Muscle of leg (tissue), 11 donors: ENCODE data around the gene GLI2. TPM values are rescaled to one million over a fixed set of nuclear protein-coding genes. Genes with fewer than 3 reads are reported as not detected.

Experiments
- DNase-seq: peaks from one replicate; pipeline ENCODE4 v3.0.0; 2013
- H3K27ac ChIP-seq: one replicate; pipeline ENCODE4 v1.5.1; 2013; ENCODE audit warnings: mild to moderate bottlenecking, low read length, control low read depth
- H3K27me3 ChIP-seq: one replicate; pipeline ENCODE4 v1.6.1; 2013; ENCODE audit warnings: low read length; ENCODE audit not compliant: control insufficient read depth, insufficient read depth
- H3K36me3 ChIP-seq: one replicate; pipeline ENCODE4 v1.6.1; 2013; ENCODE audit warnings: low read length; ENCODE audit not compliant: control insufficient read depth, insufficient read depth
- H3K4me1 ChIP-seq: one replicate; pipeline ENCODE4 v1.6.1; 2013; ENCODE audit warnings: low read length; ENCODE audit not compliant: control insufficient read depth, insufficient read depth
- H3K4me3 ChIP-seq: one replicate; pipeline ENCODE4 v1.5.1; 2013; ENCODE audit warnings: low read length, control low read depth
- H3K9me3 ChIP-seq: replicated peaks from 2 replicates; pipeline ENCODE4 v1.6.1; 2013; ENCODE audit warnings: low read depth, low read length; ENCODE audit not compliant: control insufficient read depth
- WGBS: methylation state at CpG from one replicate; pipeline ENCODE4 v1.1.5; 2013; ENCODE audit warnings: missing lambda C conversion rate; ENCODE audit not compliant: insufficient coverage; 5-methylcytosine and 5-hydroxymethylcytosine counted together
- polyA plus RNA-seq, 8 donors: library from polyadenylated mRNA; unstranded; fragments of 120-200 nt; gene quantifications; one replicate each; pipeline versions ENCODE4 v1.2.1 to v1.2.3, GENCODE V29; 2013; ENCODE audit warnings: inconsistent platforms in 1 of 8, low replicate concordance in 1 of 8; ENCODE audit not compliant: insufficient read length in 8 of 8, insufficient read depth in 1 of 8
- total RNA-seq: library from RNA; stranded (reverse); fragments of 120-200 nt; gene quantifications from one replicate; pipeline ENCODE4 v1.2.4, GENCODE V29; 2013

Gene GLI2
- total and polyA plus RNA-seq, 9 donors, result 6.1 to 18.6 (median 11.8) TPM

GRCh38 chr2:120722246-120722567 is 13.5 kb upstream of the GLI2 start:
- Histone ChIP-seq H3K27me3 (peaks cover 2% of the 10 kb centered on the region), H3K36me3 (no peaks in the 10 kb centered on the region), H3K4me1 (peaks cover 13% of the 10 kb centered on the region), H3K27ac (no peak overlapping the region), H3K9me3 (no peaks in the 10 kb centered on the region), H3K4me3 (no peak overlapping the region)
- no peak for DNase-seq
- 35% methylated on average over 6 of the region's 9 CpGs for WGBS

GRCh38 chr2:120722568-120723421 is 12.9 kb upstream of the GLI2 start:
- Histone ChIP-seq H3K27me3 (peaks cover 2% of the 10 kb centered on the region), H3K4me3 (no peak overlapping the region), H3K9me3 (no peaks in the 10 kb centered on the region), H3K4me1 (peaks cover 13% of the 10 kb centered on the region), H3K36me3 (no peaks in the 10 kb centered on the region), H3K27ac (peak overlapping the region; percentile 42)
- WGBS, result 24% methylated on average over 3 of the region's 11 CpGs
- peak; percentile 74 for DNase-seq

- no peak for DNase-seq
- Histone ChIP-seq H3K27ac (no peak overlapping the region), H3K9me3 (no peaks in the 10 kb centered on the region), H3K36me3 (no peaks in the 10 kb centered on the region), H3K27me3 (no peaks in the 10 kb centered on the region), H3K4me1 (peaks cover 17% of the 10 kb centered on the region), H3K4me3 (no peak overlapping the region)
Measured at GRCh38 chr2:120726245-120726644, 9.4 kb upstream of the GLI2 start.

- Histone ChIP-seq H3K4me3 (no peak overlapping the region), H3K4me1 (peaks cover 10% of the 10 kb centered on the region), H3K9me3 (no peaks in the 10 kb centered on the region), H3K36me3 (no peaks in the 10 kb centered on the region), H3K27me3 (peaks cover 16% of the 10 kb centered on the region), H3K27ac (no peak overlapping the region)
- 35% methylated on average over 2 of the region's 8 CpGs for WGBS
- DNase-seq, result peak; percentile 53
Measured at GRCh38 chr2:120729406-120730399, 6.0 kb upstream of the GLI2 start.

GRCh38 chr2:120731175-120731574 is 4.5 kb upstream of the GLI2 start:
- H3K4me3 ChIP-seq, result no peak overlapping the region
- peaks cover 17% of the 10 kb centered on the region for H3K4me1 ChIP-seq
- H3K9me3 ChIP-seq, result no peaks in the 10 kb centered on the region
- peaks cover 25% of the 10 kb centered on the region for H3K27me3 ChIP-seq
- no peaks in the 10 kb centered on the region for H3K36me3 ChIP-seq
- no peak overlapping the region for H3K27ac ChIP-seq
- 100% methylated on average over 2 of the region's 5 CpGs for WGBS
- DNase-seq, result no peak

GRCh38 chr2:120732506-120733237 is 3.0 kb upstream of the GLI2 start:
- Histone ChIP-seq H3K9me3 (no peaks in the 10 kb centered on the region), H3K27ac (no peak overlapping the region), H3K27me3 (peaks cover 40% of the 10 kb centered on the region), H3K4me1 (peaks cover 23% of the 10 kb centered on the region), H3K4me3 (no peak overlapping the region), H3K36me3 (no peaks in the 10 kb centered on the region)
- peak; percentile 0 for DNase-seq
- WGBS, result 89% methylated on average over 6 of the region's 14 CpGs

- WGBS, result 80% methylated on average over 4 of the region's 10 CpGs
- peaks cover 46% of the 10 kb centered on the region for H3K27me3 ChIP-seq
- peak; percentile 56 for DNase-seq
Measured at GRCh38 chr2:120733238-120733932, 2.3 kb upstream of the GLI2 start.

GRCh38 chr2:120734930-120735651 is 577 bp upstream of the GLI2 start:
- Histone ChIP-seq H3K4me3 (peak overlapping the region; percentile 66), H3K9me3 (no peaks in the 10 kb centered on the region), H3K27ac (peak overlapping the region; percentile 83), H3K27me3 (peaks cover 58% of the 10 kb centered on the region), H3K36me3 (no peaks in the 10 kb centered on the region), H3K4me1 (peaks cover 37% of the 10 kb centered on the region)
- DNase-seq, result peak; percentile 92
- WGBS, result 0% methylated on average over 21 of the region's 40 CpGs

More at GRCh38 chr2:120733238-120733932, 2.3 kb upstream of the GLI2 start:
- Histone ChIP-seq H3K4me1 (peaks cover 29% of the 10 kb centered on the region), H3K9me3 (no peaks in the 10 kb centered on the region), H3K27ac (no peak overlapping the region), H3K36me3 (no peaks in the 10 kb centered on the region), H3K4me3 (no peak overlapping the region)

GRCh38 chr2:120736202-120736623 is 545 bp downstream of the GLI2 start:
- H3K36me3 ChIP-seq, result no peaks in the 10 kb centered on the region
- 0% methylated on average over 29 of the region's 38 CpGs for WGBS
- no peaks in the 10 kb centered on the region for H3K9me3 ChIP-seq
- peak overlapping the region; percentile 92 for H3K27ac ChIP-seq
- peaks cover 63% of the 10 kb centered on the region for H3K27me3 ChIP-seq
- DNase-seq, result peak; percentile 71
- H3K4me1 ChIP-seq, result peaks cover 44% of the 10 kb centered on the region
- H3K4me3 ChIP-seq, result peak overlapping the region; percentile 66
